ENCODE results near the gene C17orf58. TPM values are rescaled to one million over a fixed set of nuclear protein-coding genes. Genes with fewer than 3 reads are reported as not detected.

Gene C17orf58
- total and polyA plus RNA-seq, 9 of the 15 experiments (the other 6 are each of a cell fraction or from before 2014, with no cell fraction given): 8.6 to 37.4 (median 27.6) TPM

DNA sequence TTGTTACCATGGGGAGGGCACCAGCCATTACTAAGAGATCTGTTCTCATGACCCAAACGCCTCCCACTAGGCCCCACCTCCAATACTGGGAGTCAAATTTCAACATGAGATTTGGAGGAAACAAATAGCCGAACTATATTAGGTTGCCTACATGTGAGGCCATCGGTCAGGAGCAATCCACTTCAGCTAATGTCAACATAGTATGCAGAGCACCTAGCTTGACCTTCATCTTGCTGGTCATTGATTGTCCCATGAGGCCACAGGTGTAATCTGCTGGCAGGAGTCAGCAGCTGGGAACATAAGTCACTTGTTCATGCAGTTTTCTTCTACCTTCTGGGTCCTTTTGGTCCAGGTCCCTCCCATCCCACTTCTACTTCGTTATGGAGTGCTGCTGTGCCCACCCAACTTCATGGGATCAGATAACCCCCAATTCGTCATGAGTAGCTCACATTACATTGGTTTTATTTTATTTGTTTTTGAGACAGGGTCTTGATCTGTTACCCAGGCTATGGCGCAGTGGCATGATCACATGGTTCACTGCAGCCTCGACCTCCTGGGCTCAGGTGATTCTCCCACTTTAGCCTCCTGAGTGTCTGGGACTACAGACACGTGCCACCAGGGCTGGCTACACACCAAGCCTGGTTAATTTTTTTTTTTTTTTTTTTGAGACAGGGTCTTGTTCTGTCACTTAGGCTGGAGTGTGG, 33.4 kb upstream of the C17orf58 start (continued):
- TF ChIP-seq HOXB6 (CRISPR knock-in tag; IDR thresholded peaks at IDR 0.05; ENCODE audit: borderline replicate concordance): no peak
- 0 out of 2 replicates have a peak, but pooled peaks have one; percentile 37 for TF ChIP-seq ZNF197 (CRISPR knock-in tag; IDR thresholded peaks at IDR 0.05; ENCODE audit: low read depth)
- no peak for TF ChIP-seq FOSL1 (tag; conservative IDR thresholded peaks at IDR 0.05)
- no peak for TF ChIP-seq MEF2D (tag; conservative IDR thresholded peaks at IDR 0.05; ENCODE audit: low read depth)
- TF ChIP-seq PHB2 (IDR thresholded peaks at IDR 0.05; ENCODE audit: low read depth): no peak
- TF ChIP-seq, protein P1, sequence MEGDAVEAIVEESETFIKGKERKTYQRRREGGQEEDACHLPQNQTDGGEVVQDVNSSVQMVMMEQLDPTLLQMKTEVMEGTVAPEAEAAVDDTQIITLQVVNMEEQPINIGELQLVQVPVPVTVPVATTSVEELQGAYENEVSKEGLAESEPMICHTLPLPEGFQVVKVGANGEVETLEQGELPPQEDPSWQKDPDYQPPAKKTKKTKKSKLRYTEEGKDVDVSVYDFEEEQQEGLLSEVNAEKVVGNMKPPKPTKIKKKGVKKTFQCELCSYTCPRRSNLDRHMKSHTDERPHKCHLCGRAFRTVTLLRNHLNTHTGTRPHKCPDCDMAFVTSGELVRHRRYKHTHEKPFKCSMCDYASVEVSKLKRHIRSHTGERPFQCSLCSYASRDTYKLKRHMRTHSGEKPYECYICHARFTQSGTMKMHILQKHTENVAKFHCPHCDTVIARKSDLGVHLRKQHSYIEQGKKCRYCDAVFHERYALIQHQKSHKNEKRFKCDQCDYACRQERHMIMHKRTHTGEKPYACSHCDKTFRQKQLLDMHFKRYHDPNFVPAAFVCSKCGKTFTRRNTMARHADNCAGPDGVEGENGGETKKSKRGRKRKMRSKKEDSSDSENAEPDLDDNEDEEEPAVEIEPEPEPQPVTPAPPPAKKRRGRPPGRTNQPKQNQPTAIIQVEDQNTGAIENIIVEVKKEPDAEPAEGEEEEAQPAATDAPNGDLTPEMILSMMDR (IDR thresholded peaks at IDR 0.05 in 2 of 3, conservative IDR thresholded peaks at IDR 0.05 in 1 of 3; ENCODE audit: insufficient read depth in 2 of 3, low read depth in 1 of 3, low read length in 3 of 3): no peak
- no peak for TF ChIP-seq TBL1XR1 (IDR thresholded peaks at IDR 0.05; ENCODE audit: low read length in 2 of 2)
- no peak for TF ChIP-seq HNRNPK (IDR thresholded peaks at IDR 0.05; ENCODE audit: low read depth, low read length, poor library complexity, severe bottlenecking)
- peak; percentile 15 to 18; a peak in 2 of 4 replicates for TF ChIP-seq FOXA3 (CRISPR knock-in tag; conservative IDR thresholded peaks at IDR 0.05 in 1 of 2, IDR thresholded peaks at IDR 0.05 in 1 of 2)
- no peak for TF ChIP-seq ZNF79 (CRISPR knock-in tag; IDR thresholded peaks at IDR 0.05; ENCODE audit: low read depth)
- no peak for TF ChIP-seq TAF15 (IDR thresholded peaks at IDR 0.05; ENCODE audit: low read depth, low read length)
- TF ChIP-seq TGIF2 (CRISPR knock-in tag; IDR thresholded peaks at IDR 0.05): no peak
- TF ChIP-seq, protein P2, sequence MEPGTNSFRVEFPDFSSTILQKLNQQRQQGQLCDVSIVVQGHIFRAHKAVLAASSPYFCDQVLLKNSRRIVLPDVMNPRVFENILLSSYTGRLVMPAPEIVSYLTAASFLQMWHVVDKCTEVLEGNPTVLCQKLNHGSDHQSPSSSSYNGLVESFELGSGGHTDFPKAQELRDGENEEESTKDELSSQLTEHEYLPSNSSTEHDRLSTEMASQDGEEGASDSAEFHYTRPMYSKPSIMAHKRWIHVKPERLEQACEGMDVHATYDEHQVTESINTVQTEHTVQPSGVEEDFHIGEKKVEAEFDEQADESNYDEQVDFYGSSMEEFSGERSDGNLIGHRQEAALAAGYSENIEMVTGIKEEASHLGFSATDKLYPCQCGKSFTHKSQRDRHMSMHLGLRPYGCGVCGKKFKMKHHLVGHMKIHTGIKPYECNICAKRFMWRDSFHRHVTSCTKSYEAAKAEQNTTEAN (CRISPR knock-in tag; IDR thresholded peaks at IDR 0.05): no peak
- TF ChIP-seq MYBL2 (IDR thresholded peaks at IDR 0.05; ENCODE audit: low read depth): no peak
- TF ChIP-seq MYBL2 (CRISPR knock-in tag; IDR thresholded peaks at IDR 0.05; ENCODE audit: borderline replicate concordance): no peak
- TF ChIP-seq NCOA1 (IDR thresholded peaks at IDR 0.05; ENCODE audit: low read depth): no peak
- no peak for TF ChIP-seq GTF2E2 (tag; IDR thresholded peaks at IDR 0.05)
